ENCODE measurements around the gene PRDM2.

The PRDM2 gene

DNA sequence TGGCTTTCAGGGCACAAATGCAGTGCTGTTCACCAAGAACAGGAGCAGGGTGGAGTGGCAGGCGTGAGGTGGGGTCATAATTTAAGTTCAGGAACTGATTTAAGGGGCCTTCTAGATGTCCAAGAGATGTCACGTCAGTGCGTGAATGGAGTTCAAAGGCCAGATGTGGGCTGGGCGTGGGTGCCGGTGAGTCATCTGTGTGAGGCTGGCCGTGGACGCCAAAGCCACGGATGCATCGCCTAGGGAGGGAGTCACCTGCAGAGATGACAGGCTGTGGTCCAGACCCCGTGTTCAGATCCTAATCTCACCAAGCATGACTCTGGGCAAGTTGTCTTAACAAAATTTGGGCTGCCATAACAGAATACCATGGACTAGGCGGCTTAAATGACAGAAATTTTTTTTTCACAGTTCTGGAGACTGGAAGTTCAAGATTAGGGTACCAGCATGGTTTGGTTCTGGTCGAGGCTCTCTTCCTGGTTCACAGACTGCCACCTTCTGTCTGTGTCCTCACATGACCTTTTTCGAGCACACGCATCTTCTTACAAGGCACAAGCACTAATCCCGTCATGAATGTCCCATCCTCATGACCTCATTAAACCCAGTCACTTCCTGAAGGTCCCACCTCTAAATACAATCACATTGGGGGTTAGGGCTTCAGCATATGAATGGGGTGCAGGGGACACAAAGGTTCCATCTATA lies 109.6 kb downstream of the PRDM2 start:
- POLR2A ChIA-PET: no interaction called here
- Histone ChIP-seq H3K36me3 (ENCODE audit: control insufficient read depth in 2 of 2, insufficient read depth in 1 of 2, low read length in 2 of 2) (no peaks in the 10 kb centered on the region), H3K4me1 (ENCODE audit: control insufficient read depth, insufficient read depth, low read length) (no peaks in the 10 kb centered on the region), H3K4me3 (ENCODE audit: low read depth, low read length) (no peak overlapping the region), H3K9me3 (ENCODE audit: control insufficient read depth, insufficient read depth, low read depth, low read length) (no peaks in the 10 kb centered on the region), H3K27ac (ENCODE audit: extremely low read depth, low read depth, low read length) (no peak overlapping the region)
- CTCF ChIA-PET: interaction anchor here (1.1 kb wide), 1 partner anchor 142 kb away, joined by 6 read pairs; no protein-coding TSS in a partner anchor
- peak; percentile 26; the same call in 1 of the 2 replicates for TF ChIP-seq ZFHX2 (tag by site-specific recombination; conservative IDR thresholded peaks at IDR 0.05)
- TF ChIP-seq, protein P1, sequence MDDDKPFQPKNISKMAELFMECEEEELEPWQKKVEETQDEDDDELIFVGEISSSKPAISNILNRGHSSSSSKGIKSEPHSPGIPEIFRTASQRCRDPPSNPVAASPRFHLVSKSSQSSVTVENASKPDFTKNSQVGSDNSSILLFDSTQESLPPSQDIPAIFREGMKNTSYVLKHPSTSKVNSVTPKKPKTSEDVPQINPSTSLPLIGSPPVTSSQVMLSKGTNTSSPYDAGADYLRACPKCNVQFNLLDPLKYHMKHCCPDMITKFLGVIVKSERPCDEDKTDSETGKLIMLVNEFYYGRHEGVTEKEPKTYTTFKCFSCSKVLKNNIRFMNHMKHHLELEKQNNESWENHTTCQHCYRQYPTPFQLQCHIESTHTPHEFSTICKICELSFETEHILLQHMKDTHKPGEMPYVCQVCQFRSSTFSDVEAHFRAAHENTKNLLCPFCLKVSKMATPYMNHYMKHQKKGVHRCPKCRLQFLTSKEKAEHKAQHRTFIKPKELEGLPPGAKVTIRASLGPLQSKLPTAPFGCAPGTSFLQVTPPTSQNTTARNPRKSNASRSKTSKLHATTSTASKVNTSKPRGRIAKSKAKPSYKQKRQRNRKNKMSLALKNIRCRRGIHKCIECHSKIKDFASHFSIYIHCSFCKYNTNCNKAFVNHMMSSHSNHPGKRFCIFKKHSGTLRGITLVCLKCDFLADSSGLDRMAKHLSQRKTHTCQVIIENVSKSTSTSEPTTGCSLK (tag by site-specific recombination; IDR thresholded peaks at IDR 0.05): no peak

DNA sequence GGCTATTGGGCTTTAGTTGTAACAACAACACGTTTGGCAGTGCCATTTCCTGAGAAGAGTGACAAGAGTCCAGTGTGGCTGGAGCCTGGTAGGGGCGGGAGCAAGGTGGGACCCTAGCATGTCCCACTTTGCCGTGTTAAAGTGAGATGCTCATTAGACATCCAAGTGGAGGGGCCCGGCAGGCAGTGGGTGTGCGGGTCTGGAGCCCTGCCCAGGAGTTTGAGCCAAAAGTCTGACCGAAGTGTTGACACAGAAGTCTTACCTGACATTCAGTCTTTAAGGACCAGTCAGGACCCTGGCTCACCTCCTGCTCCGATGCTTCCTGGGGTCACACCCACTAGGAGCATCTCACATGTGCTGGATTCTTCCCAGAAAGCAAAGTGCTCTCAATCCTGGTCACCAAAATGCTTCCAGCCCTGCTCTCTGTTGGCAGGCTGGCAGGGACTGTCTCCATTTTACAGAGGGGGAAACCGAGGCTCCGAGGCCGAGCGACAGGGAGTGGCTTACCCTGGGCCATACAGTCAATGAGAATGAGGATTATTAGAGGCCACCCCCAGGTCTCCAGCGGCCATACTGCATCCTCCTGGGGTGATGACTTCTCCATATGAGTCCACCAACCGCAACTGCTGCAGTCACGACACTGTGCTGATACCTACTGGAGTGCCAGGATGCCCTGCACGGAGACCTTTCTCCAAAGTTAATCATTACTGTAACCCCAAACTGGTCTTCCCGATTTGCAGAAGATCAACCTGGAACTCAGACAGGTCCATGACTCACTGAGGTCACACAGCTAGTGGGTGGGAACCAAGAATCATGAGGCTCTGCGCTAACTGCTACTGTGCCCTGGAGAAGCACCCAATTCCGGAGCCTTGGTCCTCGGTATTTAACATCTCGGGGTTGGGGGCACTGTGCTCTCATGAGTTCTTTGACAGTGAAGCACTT lies 112.7 kb downstream of the PRDM2 start:
- no peak for TF ChIP-seq ZNF521 (tag by site-specific recombination; IDR thresholded peaks at IDR 0.05)
- TF ChIP-seq MEIS1 (CRISPR knock-in tag; IDR thresholded peaks at IDR 0.05; ENCODE audit: borderline replicate concordance): no peak
- no peak for TF ChIP-seq ZNF10 (tag by site-specific recombination; IDR thresholded peaks at IDR 0.05)
- TF ChIP-seq ZNF585B (tag by site-specific recombination; IDR thresholded peaks at IDR 0.05): no peak
- TF ChIP-seq SCRT1 (tag by site-specific recombination; IDR thresholded peaks at IDR 0.05; ENCODE audit: borderline replicate concordance): no peak
- TF ChIP-seq AEBP2 (tag by site-specific recombination; IDR thresholded peaks at IDR 0.05; ENCODE audit: borderline replicate concordance): no peak
- TF ChIP-seq GLIS2 (tag by site-specific recombination; IDR thresholded peaks at IDR 0.05): no peak
- TF ChIP-seq HOXC10 (CRISPR knock-in tag; IDR thresholded peaks at IDR 0.05): no peak
- no peak for TF ChIP-seq ZNF133 (tag by site-specific recombination; IDR thresholded peaks at IDR 0.05)
- no peak for TF ChIP-seq ZNF660 (tag by site-specific recombination; IDR thresholded peaks at IDR 0.05)
- TF ChIP-seq ZBTB17 (tag by site-specific recombination; IDR thresholded peaks at IDR 0.05): no peak
- no peak for TF ChIP-seq ZNF19 (tag by site-specific recombination; IDR thresholded peaks at IDR 0.05; ENCODE audit: low read depth)
- no peak for TF ChIP-seq ZFP3 (tag by site-specific recombination; IDR thresholded peaks at IDR 0.05; ENCODE audit: low read depth)
- TF ChIP-seq ZNF600 (tag by site-specific recombination; IDR thresholded peaks at IDR 0.05): no peak
- TF ChIP-seq ZFP37 (tag by site-specific recombination; IDR thresholded peaks at IDR 0.05): no peak
- no peak for TF ChIP-seq KLF9 (tag by site-specific recombination; IDR thresholded peaks at IDR 0.05; ENCODE audit: low read depth)
- no peak for TF ChIP-seq ZNF473 (tag by site-specific recombination; IDR thresholded peaks at IDR 0.05)
- TF ChIP-seq ZNF529 (tag by site-specific recombination; IDR thresholded peaks at IDR 0.05; ENCODE audit: insufficient replicate concordance): no peak
- no peak for TF ChIP-seq ZNF571 (tag by site-specific recombination; IDR thresholded peaks at IDR 0.05)
- no peak for TF ChIP-seq ZNF24 (tag by site-specific recombination; IDR thresholded peaks at IDR 0.05)
- CTCF ChIA-PET: interaction anchor here (0.6 to 1.9 kb wide), 5 partner anchors 56 to 362 kb away, joined by 3 to 5 read pairs (median 3); no protein-coding TSS in a partner anchor

More for the DNA sequence above, 112.7 kb downstream of the PRDM2 start:
- Histone ChIP-seq H3K27ac (ENCODE audit: extremely low read depth, low read depth, low read length) (no peak overlapping the region), H3K9me3 (ENCODE audit: control insufficient read depth, insufficient read depth, low read depth, low read length) (no peaks in the 10 kb centered on the region), H3K4me1 (ENCODE audit: control insufficient read depth, insufficient read depth, low read length) (no peaks in the 10 kb centered on the region), H3K36me3 (ENCODE audit: control insufficient read depth in 2 of 2, insufficient read depth in 1 of 2, low read length in 2 of 2) (no peaks in the 10 kb centered on the region), H3K4me3 (ENCODE audit: low read depth, low read length) (no peak overlapping the region)
- POLR2A ChIA-PET: no interaction called here

Measured in HEK293 (cell line).